VCaP (cell line): ENCODE data around the gene ROCK2.
A peak's percentile ranks its signal among the peaks of the same experiment; 100 is the strongest.
"Not testable (repeated sequence)": the region's sequence is repeated elsewhere in the genome, so short reads cannot be mapped to it uniquely, and the experiment has no call there.

Experiments used
- H3K27ac ChIP-seq: fragments of 450-650 bp; 2 replicates; pipeline ENCODE4 v1.5.1; 2017
- TF ChIP-seq, protein P1 (sequence below): fragments of 450-650 bp; conservative IDR thresholded peaks from 2 replicates; pipeline ENCODE4 v1.5.1; 2017; ENCODE audit warnings: mild to moderate bottlenecking, moderate library complexity

Gene ROCK2

DNA sequence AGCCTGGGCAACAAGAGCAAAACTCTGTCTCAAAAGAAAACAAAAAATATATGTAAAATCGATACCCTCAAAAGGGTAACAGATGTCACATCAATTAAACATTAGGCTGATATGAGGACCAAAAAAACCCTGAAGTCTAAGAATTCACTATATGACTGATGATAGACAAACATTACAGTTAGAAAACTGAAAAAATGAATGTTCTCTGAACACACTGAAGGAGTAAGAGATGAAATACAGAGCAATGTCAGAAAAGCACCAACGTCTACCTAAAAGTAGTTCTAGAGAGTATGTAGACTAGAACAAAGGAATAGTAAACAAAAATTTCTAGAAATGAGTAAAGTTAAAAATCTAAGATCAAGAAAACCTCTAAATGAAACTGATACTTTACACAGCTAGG is 107.3 kb downstream of the ROCK2 start:
- no peak overlapping the region for H3K27ac ChIP-seq
- TF ChIP-seq, protein P1, sequence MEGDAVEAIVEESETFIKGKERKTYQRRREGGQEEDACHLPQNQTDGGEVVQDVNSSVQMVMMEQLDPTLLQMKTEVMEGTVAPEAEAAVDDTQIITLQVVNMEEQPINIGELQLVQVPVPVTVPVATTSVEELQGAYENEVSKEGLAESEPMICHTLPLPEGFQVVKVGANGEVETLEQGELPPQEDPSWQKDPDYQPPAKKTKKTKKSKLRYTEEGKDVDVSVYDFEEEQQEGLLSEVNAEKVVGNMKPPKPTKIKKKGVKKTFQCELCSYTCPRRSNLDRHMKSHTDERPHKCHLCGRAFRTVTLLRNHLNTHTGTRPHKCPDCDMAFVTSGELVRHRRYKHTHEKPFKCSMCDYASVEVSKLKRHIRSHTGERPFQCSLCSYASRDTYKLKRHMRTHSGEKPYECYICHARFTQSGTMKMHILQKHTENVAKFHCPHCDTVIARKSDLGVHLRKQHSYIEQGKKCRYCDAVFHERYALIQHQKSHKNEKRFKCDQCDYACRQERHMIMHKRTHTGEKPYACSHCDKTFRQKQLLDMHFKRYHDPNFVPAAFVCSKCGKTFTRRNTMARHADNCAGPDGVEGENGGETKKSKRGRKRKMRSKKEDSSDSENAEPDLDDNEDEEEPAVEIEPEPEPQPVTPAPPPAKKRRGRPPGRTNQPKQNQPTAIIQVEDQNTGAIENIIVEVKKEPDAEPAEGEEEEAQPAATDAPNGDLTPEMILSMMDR, result no peak

DNA sequence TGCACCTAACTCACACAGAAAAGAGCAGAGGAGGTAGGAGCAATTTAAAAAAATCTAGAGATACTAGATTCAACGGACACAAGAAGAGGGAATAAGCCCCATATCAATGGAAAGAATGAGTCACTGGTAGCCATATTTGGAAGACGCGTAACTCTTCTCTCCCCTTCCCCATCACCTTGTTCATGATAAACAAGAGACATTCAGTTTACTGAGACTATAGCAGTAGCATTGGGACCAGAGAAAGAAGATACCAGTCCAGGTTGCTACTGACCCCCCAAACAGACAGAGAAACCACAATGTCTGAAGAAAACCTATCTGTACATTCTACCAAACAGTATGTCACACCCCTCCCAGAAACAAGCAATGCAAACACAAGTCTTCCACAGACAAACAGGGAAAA is 108.1 kb downstream of the ROCK2 start:
- TF ChIP-seq, protein P1, result no peak
- H3K27ac ChIP-seq, result no peak overlapping the region

DNA sequence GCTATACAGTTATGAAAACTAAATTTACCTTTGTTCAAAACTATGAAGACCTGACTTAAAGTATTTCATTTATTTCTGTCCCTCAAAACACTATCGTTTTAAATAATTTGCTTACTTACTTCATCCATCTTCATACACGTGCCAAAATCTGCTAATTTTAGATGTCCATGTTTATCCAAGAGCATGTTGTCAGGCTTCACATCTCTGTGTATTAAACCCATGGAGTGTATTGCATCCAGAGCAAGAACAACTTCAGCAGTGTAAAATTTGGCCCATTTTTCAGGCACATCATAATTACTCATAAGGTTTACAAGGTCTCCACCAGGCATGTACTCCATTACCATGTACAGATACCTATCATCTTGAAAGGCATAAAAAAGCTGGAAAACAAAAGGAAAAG is 108.9 kb downstream of the ROCK2 start:
- no peak overlapping the region for H3K27ac ChIP-seq
- TF ChIP-seq, protein P1, result no peak

DNA sequence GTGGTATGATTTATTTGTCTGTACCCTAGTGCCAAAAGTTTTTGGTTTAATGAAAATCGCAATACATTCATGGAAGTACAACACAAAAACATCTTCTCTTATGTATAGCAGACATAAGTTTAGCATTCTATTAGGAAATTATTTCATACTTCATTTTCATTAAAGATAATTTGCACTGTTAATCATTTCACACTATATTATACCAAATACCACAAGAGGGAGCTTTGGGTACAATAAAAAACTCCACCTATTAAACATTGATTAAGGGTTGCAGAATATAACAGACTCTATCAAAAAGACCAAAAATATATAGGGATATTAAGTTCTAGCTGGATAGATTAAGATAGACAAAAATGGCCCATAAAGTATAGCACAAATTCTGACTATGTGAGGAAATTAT is 110.1 kb downstream of the ROCK2 start:
- no peak overlapping the region for H3K27ac ChIP-seq
- TF ChIP-seq, protein P1, result peak; percentile 72

DNA sequence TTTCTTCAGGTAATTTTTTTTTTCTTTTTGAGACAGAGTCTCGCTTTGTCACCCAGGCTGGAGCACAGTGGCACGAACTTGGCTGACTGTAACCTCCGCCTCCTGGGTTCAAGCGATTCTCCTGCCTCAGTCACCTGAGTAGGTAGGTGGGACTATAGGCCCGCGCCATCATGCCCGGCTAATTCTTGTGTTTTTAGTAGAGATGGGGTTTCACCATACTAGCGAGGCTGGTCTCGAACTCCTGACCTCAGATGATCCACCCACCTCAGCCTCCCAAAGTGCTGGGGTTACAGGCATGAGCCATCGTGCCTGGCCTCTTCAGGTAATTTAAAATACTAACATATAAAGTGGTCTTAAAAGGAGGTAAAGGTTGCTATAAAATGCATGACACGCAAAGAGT is 113.2 kb downstream of the ROCK2 start:
- not testable (repeated sequence) for H3K27ac ChIP-seq

DNA sequence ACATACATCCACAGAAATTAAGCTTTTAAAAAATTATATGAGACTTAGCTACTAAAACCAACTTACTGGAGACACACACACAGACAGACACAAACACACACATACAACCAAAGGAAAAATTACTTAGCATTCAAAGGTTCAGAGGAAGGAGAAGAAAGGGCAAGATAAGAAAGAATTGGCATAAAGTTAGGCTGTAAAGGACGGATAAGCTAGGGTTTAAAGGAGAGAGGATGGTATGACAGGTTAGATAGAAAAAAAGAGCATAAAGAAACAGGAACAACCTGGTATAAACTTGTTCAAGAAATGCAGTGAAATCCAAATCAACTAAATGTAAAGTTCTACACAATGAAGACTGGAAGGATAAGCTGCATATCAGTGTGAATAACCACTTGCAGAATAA is 115.7 kb downstream of the ROCK2 start:
- no peak overlapping the region for H3K27ac ChIP-seq
- TF ChIP-seq, protein P1, result no peak

DNA sequence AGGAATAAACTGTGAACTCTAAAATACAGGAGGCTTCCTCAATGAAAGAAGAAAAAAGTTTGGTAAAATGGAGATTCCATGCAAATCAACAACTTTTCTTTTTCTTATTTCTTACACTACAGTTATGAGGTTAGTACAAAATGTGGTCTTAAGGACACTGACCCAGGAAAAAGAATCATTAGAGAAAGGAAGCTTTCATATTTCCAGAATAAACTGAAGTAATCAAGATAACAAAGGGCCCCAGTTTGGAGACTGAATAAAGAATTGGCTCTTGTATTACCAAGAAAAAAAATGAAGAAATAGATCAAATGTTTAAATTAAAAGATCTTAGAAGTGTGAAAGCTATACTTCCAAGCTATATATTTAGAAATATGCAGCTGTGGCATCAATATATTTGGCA is 116.8 kb downstream of the ROCK2 start:
- TF ChIP-seq, protein P1, result no peak
- no peak overlapping the region for H3K27ac ChIP-seq

DNA sequence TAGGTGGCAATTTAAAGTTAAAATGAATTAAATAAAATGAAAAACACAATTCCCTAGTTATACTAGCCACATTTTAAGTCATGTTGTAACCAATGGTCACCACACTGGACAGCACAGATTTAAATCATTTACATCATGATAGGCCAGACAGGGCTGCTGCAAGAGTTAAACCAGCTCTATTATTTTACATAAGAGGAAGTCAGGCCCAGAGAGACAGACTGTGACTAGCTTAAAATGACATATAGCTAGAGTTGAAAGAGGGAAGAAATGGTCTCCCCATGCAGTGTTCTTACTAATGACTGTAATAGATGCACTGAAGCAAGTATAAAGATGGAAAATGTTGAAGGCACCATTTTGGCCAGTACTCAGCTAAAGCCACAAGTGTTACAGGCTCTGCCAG is 119.5 kb downstream of the ROCK2 start:
- TF ChIP-seq, protein P1, result no peak
- H3K27ac ChIP-seq, result no peak overlapping the region
